Articular chondrocyte of knee joint (primary cell): ENCODE data around the gene EPHA6. TPM values are rescaled to one million over a fixed set of nuclear protein-coding genes. Genes with fewer than 3 reads are reported as not detected.

Experiments
- total RNA-seq: library from RNA; depleted of rRNA; stranded (reverse); fragments of >200 nt; gene quantifications from 2 replicates; pipeline ENCODE4 v1.2.3, GENCODE V29; 2012

EPHA6 gene
- 0.13 TPM in 1 of 2 replicates, not detected in the other for total RNA-seq

DNA sequence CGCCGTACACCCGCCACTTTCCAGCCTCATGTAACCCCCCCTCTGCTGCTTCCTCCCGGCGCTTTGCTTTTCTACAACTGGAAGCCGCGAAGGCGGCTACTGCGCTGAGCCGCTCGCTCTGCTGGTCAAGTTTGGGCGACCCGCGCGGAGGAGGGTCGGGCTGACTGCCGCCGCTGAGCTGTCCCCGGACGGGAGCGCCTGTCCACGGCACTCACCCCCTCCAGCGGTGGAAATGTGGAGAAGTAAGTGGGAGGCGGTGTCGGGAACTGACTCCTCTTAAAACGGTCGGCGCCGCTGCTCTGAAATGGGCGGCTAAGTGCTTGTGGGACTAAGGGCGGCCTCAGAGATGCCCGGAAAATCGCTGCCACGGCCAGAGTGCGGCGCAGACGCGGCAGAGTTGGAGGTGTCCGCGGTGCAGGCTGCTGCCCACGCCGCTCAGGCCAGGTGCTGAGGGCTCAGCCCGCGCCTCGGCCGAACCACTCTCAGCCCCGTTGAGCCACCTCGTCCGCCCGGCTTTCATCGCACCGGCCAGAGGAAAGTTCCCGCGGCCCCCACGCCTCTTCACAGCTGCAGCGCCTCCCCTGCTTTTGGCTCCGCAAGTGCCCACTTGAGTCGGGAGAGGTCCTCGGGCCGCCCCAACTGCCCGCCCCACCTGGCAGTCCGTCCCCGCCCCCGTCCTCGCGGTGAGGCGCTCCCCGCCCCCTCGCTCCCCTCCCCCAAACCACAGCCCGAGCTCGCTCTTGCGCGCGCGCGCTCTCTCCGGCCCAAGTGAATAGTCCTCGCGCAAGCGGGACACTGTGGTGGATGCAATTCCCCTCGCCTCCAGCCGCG is at the start of gene EPHA6:
EPHA6 (plus strand) TSS at position 775 of the 831 bp plus-strand sequence.

DNA sequence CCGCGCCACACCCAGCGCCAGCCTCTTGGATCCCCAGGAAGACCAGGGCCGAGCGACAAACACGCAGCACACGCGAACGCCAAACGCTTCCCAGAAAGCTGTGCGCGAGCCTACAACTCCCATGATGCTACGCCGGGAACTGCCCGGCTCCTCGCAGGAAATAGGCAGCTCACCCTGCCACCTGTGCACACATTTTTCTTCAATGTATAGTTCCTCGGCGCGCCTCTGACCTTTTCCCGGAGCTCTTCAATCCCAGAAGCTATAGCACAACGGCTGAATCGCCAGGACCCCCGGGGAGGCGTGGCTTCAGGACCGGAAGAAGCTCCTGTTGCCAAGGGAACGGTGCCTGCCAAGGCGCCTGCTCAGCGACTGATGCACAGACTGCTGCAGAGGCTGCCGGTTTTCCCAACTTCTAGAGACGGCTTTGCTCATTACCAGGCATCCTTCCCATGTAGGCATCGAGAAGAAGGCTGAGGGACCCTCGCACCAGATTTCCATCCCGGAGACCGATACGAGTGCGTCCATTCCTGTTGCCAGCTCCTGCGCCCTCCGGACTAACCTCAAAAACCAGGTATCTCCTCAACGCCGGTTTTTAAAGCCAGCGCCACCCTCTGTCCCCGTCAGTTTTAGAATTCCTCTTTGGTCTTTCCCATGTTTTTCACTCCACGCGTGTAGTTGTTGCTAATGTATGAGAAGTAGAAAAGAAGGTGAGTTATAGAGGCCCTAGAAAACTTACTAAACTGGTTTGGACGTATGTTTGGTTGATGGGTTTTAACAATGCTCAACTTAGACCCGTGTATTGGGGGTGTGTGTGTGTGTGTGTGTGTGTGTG is 950.2 kb downstream of the EPHA6 start, which contains the start of gene ARL6:
ARL6 (plus strand) TSS at position 352 of the 832 bp plus-strand sequence. CDS start 3,350 bp downstream, outside the sequence.

